Fibroblast of pulmonary artery (primary cell): ENCODE results near the gene ADAMTSL1.

Source experiments
- DNase-seq: peaks from one replicate; pipeline ENCODE4 v3.0.0-alpha.2; 2010; ENCODE audit warnings: low read depth
- H3K4me3 ChIP-seq: replicated peaks from 2 replicates; pipeline ENCODE4 v1.5.1; 2011; ENCODE audit warnings: low read depth, mild to moderate bottlenecking, control low read depth, low read length, moderate library complexity
- CTCF ChIP-seq: IDR thresholded peaks from 2 replicates; pipeline ENCODE4 v1.5.1; 2011; ENCODE audit warnings: mild to moderate bottlenecking, control low read depth, low read length, inconsistent platforms; ENCODE audit errors: missing control alignments

ADAMTSL1 gene

GRCh38 chr9:18611971-18612370 is 138.0 kb downstream of the ADAMTSL1 start:
- TF ChIP-seq CTCF = no peak
- H3K4me3 ChIP-seq = no peak overlapping the region
- no peak for DNase-seq

GRCh38 chr9:18614116-18614515 is 140.2 kb downstream of the ADAMTSL1 start:
- TF ChIP-seq CTCF = no peak
- no peak for DNase-seq
- H3K4me3 ChIP-seq = no peak overlapping the region

- no peak for TF ChIP-seq CTCF
- DNase-seq = no peak
- no peak overlapping the region for H3K4me3 ChIP-seq
Measured at GRCh38 chr9:18614651-18615050, 140.7 kb downstream of the ADAMTSL1 start.

GRCh38 chr9:18616976-18617375 is 143.0 kb downstream of the ADAMTSL1 start:
- TF ChIP-seq CTCF = no peak
- H3K4me3 ChIP-seq = no peak overlapping the region
- DNase-seq = no peak

- H3K4me3 ChIP-seq = no peak overlapping the region
- DNase-seq = no peak
- TF ChIP-seq CTCF = no peak
Measured at GRCh38 chr9:18617759-18618158, 143.8 kb downstream of the ADAMTSL1 start.

GRCh38 chr9:18618862-18619261 is 144.9 kb downstream of the ADAMTSL1 start:
- H3K4me3 ChIP-seq = no peak overlapping the region
- TF ChIP-seq CTCF = no peak
- no peak for DNase-seq

- H3K4me3 ChIP-seq = no peak overlapping the region
- no peak for TF ChIP-seq CTCF
- no peak for DNase-seq
Measured at GRCh38 chr9:18622186-18622836, 148.4 kb downstream of the ADAMTSL1 start.
